Keratinocyte (primary cell): ENCODE data around the gene CYP19A1.

Source experiments
- CTCF ChIP-seq, 3 experiments: IDR thresholded peaks in 1 of 3; conservative IDR thresholded peaks in 1 of 3; optimal IDR thresholded peaks in 1 of 3; 2 replicates in 2 of 3; 3 replicates in 1 of 3; pipeline versions ENCODE3 to v1.5.1; 2011; ENCODE audit warnings: low read length in 3 of 3, mild to moderate bottlenecking in 3 of 3, moderate library complexity in 2 of 3, control low read depth in 1 of 3, inconsistent platforms in 1 of 3; ENCODE audit not compliant: insufficient read depth in 2 of 3; ENCODE audit errors: extremely low read depth in 1 of 3
- EZH2 ChIP-seq: IDR thresholded peaks from one replicate; pipeline ENCODE4 v1.6.1; 2012; ENCODE audit warnings: inconsistent platforms, mild to moderate bottlenecking, low read length, moderate library complexity

- TF ChIP-seq CTCF (optimal IDR thresholded peaks at IDR 0.05 in 1 of 3, IDR thresholded peaks at IDR 0.05 in 1 of 3, conservative IDR thresholded peaks at IDR 0.05 in 1 of 3; ENCODE audit: extremely low read depth in 1 of 3, insufficient read depth in 2 of 3, low read length in 3 of 3) (no peak), EZH2 (no peak)
Observed at GRCh38 chr15:51269496-51269895, 68.9 kb downstream of the CYP19A1 start.
